OCI-LY1 (cell line): ENCODE measurements around the gene CNTN6.

ENCODE experiments used
- CTCF ChIP-seq: fragments of 200-600 bp; sonication (generic), shearing (Covaris generic); IDR thresholded peaks from 2 replicates; pipeline ENCODE4 v1.5.1; 2017; ENCODE audit warnings: mild to moderate bottlenecking, antibody characterized with exemption, low read length, moderate library complexity, mixed read lengths
- EZH2 ChIP-seq: fragments of 200-600 bp; sonication (generic), shearing (Covaris generic); IDR thresholded peaks from 2 replicates; pipeline ENCODE4 v1.8.0; 2017; ENCODE audit warnings: borderline replicate concordance, mixed run types, mild to moderate bottlenecking, antibody characterized with exemption, low read length, moderate library complexity, mixed read lengths

- TF ChIP-seq CTCF (no peak), EZH2 (no peak)
Observed at GRCh38 chr3:1200371-1200770, 107.5 kb downstream of the CNTN6 start.
